GM13976 (cell line): Measurements from ENCODE around the gene CERK.

Source experiments
- DNase-seq: peaks from one replicate; pipeline ENCODE4 v3.0.0; 2012; ENCODE audit warnings: low spot score
- in situ Hi-C: fragments of 300-500 bp; cut with MboI; formaldehyde crosslinking; loops from one replicate; pipeline ENCODE4 v1.12.0; 2022; ENCODE audit warnings: low sequenced_read_pairs, mixed read lengths, inconsistent platforms; ENCODE audit not compliant: unreplicated experiment
- TF ChIP-seq, protein P1 (sequence below): IDR thresholded peaks from 2 replicates; pipeline ENCODE4 v1.5.1; 2012; ENCODE audit warnings: borderline replicate concordance, mild to moderate bottlenecking; ENCODE audit not compliant: insufficient read depth; ENCODE audit errors: extremely low read depth, missing control alignments, control extremely low read depth

Gene CERK

DNA sequence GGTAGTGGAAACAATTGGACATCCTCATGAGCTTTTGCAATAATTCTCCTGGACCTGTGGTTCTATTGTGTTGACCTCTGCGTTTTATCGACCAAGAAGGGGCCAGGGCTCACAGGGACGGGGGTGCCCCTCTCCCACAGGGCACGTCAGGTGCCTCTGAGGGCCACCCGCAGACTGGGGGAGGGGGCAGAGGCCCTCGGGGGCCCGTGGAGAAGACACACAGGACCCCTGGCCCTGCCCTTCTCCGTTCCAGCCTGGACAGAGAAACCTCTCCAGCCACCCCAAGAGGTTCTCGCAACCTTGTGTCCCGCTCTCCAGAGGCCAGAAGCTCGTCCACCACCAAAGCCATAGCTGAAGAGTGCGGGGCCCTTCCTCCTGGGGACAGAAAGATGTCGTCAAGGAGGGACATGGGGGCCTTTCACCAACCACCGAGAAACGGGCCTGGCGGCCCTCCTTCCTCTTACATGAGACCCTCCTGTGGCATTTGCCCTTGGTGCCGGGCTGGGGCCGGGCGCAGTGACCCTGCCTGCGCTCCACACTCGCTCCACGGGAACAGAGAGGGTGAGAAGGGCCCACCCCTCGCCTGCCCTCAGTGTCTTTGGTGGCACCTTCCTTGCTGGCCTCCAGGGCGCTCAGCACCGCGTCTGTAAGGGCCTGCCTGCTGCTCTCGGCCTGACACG is 60.6 kb downstream of the CERK start:
- in situ Hi-C loops: no loop called here
- no peak for DNase-seq
- TF ChIP-seq, protein P1, sequence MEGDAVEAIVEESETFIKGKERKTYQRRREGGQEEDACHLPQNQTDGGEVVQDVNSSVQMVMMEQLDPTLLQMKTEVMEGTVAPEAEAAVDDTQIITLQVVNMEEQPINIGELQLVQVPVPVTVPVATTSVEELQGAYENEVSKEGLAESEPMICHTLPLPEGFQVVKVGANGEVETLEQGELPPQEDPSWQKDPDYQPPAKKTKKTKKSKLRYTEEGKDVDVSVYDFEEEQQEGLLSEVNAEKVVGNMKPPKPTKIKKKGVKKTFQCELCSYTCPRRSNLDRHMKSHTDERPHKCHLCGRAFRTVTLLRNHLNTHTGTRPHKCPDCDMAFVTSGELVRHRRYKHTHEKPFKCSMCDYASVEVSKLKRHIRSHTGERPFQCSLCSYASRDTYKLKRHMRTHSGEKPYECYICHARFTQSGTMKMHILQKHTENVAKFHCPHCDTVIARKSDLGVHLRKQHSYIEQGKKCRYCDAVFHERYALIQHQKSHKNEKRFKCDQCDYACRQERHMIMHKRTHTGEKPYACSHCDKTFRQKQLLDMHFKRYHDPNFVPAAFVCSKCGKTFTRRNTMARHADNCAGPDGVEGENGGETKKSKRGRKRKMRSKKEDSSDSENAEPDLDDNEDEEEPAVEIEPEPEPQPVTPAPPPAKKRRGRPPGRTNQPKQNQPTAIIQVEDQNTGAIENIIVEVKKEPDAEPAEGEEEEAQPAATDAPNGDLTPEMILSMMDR: no peak

DNA sequence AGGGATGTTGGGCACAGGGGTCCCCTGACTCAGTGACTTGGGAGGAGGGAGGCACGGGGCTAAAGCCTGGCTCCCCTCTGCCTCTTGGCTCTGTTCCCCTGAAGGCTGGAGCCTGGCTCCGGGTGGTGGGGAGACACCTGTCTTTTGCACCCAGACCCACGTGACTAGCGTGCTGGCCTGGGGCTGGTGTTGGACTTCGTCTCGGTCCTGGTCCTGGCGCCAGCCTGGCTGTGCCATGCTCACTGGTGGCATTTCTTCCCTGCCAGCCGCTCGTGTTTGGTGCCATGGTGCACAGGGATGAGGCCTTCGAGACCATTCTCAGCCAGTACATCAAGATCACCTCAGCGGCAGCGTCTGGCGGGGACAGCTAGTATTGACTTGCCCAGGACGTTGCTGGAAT is 61.2 kb downstream of the CERK start:
- TF ChIP-seq, protein P1: no peak
- in situ Hi-C loops: no loop called here
- DNase-seq: no peak

DNA sequence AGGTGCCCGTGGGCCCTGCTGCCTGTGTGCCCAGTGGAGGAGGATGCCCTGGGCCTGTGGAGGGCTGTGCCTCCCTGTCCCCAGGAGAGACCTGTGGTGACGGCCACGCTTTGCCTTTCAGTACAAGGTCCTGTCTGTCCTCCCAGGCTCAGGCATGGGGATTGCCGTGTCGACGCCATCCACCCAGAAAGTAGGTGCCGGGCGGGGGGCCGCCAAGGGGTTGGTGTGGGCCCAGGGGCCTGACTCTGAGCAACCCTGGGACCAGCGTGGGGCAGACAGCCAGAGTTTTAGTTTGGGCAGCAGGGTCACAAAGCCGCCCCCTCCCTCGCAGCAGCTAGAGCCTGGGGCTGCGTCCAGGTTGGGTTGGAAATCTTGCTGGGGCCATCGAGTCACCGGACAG is 61.6 kb downstream of the CERK start:
- DNase-seq: no peak
- in situ Hi-C loops: no loop called here
- TF ChIP-seq, protein P1: no peak

DNA sequence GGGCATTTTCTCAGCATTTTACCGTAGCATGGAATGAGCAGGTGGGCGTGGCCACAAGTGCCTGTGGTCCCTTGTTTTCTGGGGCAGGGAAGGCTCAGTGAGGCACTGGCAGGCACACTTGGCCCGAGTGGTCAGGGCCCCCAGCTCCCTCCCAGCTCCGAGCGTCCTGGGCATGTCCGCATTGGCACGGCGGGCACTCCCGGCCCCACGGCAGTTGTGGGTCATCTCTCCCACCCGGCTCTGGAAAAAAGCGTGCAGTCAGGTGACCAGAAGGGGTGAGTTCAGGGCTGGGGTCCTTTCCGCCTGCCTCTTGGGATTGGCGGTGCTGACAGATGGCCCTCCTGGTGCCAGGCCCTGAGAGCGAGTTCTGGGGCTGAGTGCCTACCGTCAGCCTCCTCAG is 62.1 kb downstream of the CERK start:
- TF ChIP-seq, protein P1: no peak
- in situ Hi-C loops: no loop called here
- DNase-seq: no peak

DNA sequence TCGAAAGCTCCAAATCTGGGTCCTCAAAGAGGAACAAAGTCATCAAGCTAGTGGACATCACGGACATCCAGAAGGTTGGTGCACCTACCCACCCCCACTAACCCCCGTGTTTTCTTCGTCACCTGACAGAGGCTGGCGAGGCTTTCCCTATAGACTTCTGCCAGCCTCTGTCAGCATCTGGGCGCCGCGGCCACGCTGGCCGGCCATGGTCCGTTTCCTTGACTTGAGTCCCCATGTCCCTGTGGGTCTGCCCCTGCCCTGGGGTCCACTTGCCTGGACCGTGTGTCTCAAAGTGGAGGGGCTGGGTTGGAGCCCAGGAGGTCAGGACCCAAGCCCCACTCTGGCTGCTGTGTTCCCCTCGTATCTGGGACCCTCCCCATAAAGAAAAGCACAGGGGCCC is 62.6 kb downstream of the CERK start:
- DNase-seq: no peak
- in situ Hi-C loops: no loop called here
- TF ChIP-seq, protein P1: no peak

DNA sequence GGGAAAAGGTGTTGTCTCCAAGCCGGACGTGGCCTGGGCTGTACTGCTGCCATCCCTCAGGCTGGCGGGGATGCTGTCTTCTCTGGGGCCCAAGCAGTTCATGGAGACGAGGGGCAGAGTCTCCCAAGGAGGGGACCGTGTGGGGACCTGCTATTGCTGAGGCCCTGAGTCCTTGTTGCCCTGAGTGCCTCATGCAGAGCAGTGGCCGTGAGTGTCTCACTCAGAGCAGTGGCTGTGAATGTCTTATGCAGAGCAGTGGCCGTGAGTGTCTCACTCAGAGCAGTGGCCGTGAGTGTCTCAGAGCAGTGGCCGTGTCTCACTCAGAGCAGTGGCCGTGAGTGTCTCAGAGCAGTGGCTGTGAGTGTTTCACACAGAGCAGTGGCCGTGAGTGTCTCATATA is 63.1 kb downstream of the CERK start:
- TF ChIP-seq, protein P1: no peak
- in situ Hi-C loops: no loop called here
- DNase-seq: no peak

DNA sequence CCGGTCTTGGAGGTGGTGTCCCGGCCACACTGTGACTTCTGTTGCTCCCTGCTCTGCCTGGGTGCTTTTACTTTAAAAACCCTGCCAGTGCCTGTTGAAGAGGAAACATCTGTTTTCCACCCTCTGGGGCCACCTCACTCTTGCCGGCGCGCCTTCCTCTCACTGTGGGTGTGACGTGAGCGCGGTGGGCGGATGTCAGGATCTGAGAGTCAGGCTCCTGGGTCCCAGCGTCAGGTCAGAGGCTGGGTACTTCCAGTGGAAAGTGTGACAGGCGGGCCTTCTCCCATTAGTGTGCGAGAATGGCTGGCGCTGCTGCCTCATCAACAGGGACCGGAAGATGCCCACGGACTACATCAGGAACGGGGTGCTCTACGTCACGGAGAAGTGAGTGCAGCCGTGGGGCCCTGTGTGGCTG is 63.7 kb downstream of the CERK start:
- in situ Hi-C loops: no loop called here
- TF ChIP-seq, protein P1: no peak

More for the DNA sequence above, 63.7 kb downstream of the CERK start:
- peak; percentile 82 for DNase-seq
